OCI-M2 (cell line): Measurements from ENCODE around the gene CLIC6.
"Not testable (repeated sequence)": the region's sequence is repeated elsewhere in the genome, so short reads cannot be mapped to it uniquely, and the experiment has no call there.

Experiments used
- DNase-seq: peaks from one replicate; lab custom pipeline; 2025; ENCODE audit not compliant: unreplicated experiment; lab: John Stamatoyannopoulos, UW

CLIC6 gene

GRCh38 chr21:34691390-34692032 is 22.7 kb downstream of the CLIC6 start:
- no peak for DNase-seq

- no peak for DNase-seq
Measured at GRCh38 chr21:34692458-34693020, 23.7 kb downstream of the CLIC6 start.

- DNase-seq = no peak
Measured at GRCh38 chr21:34693192-34693810, 24.5 kb downstream of the CLIC6 start.

GRCh38 chr21:34695434-34695833 is 26.6 kb downstream of the CLIC6 start:
- no peak for DNase-seq

- no peak for DNase-seq
Measured at GRCh38 chr21:34696121-34696520, 27.3 kb downstream of the CLIC6 start.

GRCh38 chr21:34697826-34698225 is 29.0 kb downstream of the CLIC6 start:
- no peak for DNase-seq

GRCh38 chr21:34698270-34699015 is 29.6 kb downstream of the CLIC6 start:
- no peak for DNase-seq

- DNase-seq = no peak
Measured at GRCh38 chr21:34700605-34701004, 31.8 kb downstream of the CLIC6 start.

- DNase-seq = no peak
Measured at GRCh38 chr21:34701726-34702125, 32.9 kb downstream of the CLIC6 start.

GRCh38 chr21:34702341-34703170 is 33.8 kb downstream of the CLIC6 start:
- no peak for DNase-seq

- DNase-seq = no peak
Measured at GRCh38 chr21:34703571-34703970, 34.8 kb downstream of the CLIC6 start.

- DNase-seq = no peak
Measured at GRCh38 chr21:34704119-34704518, 35.3 kb downstream of the CLIC6 start.

GRCh38 chr21:34705011-34705410 is 36.2 kb downstream of the CLIC6 start:
- DNase-seq = no peak

- DNase-seq = no peak
Measured at GRCh38 chr21:34706337-34706736, 37.5 kb downstream of the CLIC6 start.

GRCh38 chr21:34707876-34708325 is 39.1 kb downstream of the CLIC6 start:
- DNase-seq = no peak

- no peak for DNase-seq
Measured at GRCh38 chr21:34713621-34714020, 44.8 kb downstream of the CLIC6 start.

- DNase-seq = no peak
Measured at GRCh38 chr21:34715518-34715917, 46.7 kb downstream of the CLIC6 start.

GRCh38 chr21:34715985-34716596 is 47.3 kb downstream of the CLIC6 start:
- no peak for DNase-seq

GRCh38 chr21:34718529-34718928 is 49.7 kb downstream of the CLIC6 start:
- DNase-seq = not testable (repeated sequence)

- DNase-seq = no peak
Measured at GRCh38 chr21:34722684-34723300, 54.0 kb downstream of the CLIC6 start.
